ENCODE data around the gene DROSHA.

Gene DROSHA

GRCh38 chr5:31464081-31464480, 67.8 kb downstream of the DROSHA start:
- no peak for DNase-seq (ENCODE audit: low spot score)

GRCh38 chr5:31463351-31463750, 68.5 kb downstream of the DROSHA start:
- DNase-seq (ENCODE audit: low spot score) = no peak

GRCh38 chr5:31459594-31459993, 72.3 kb downstream of the DROSHA start:
- no peak for DNase-seq (ENCODE audit: low spot score)

- no peak for DNase-seq (ENCODE audit: low spot score)
Observed at GRCh38 chr5:31455172-31455571, 76.7 kb downstream of the DROSHA start.

- DNase-seq (ENCODE audit: low spot score) = no peak
Observed at GRCh38 chr5:31453522-31453921, 78.4 kb downstream of the DROSHA start.

GRCh38 chr5:31452314-31452713, 79.6 kb downstream of the DROSHA start:
- no peak for DNase-seq (ENCODE audit: low spot score)

GRCh38 chr5:31449962-31450361, 81.9 kb downstream of the DROSHA start:
- DNase-seq (ENCODE audit: low spot score) = no peak

GRCh38 chr5:31449174-31449573, 82.7 kb downstream of the DROSHA start:
- DNase-seq (ENCODE audit: low spot score) = no peak

GRCh38 chr5:31445041-31445600, 86.8 kb downstream of the DROSHA start:
- no peak for DNase-seq (ENCODE audit: low spot score)

- DNase-seq (ENCODE audit: low spot score) = no peak
Observed at GRCh38 chr5:31443572-31443971, 88.3 kb downstream of the DROSHA start.

GRCh38 chr5:31442058-31442745, 89.7 kb downstream of the DROSHA start:
- no peak for DNase-seq (ENCODE audit: low spot score)

GRCh38 chr5:31436851-31437250, 95.0 kb downstream of the DROSHA start:
- DNase-seq (ENCODE audit: low spot score) = no peak

GRCh38 chr5:31435730-31436129, 96.2 kb downstream of the DROSHA start:
- no peak for DNase-seq (ENCODE audit: low spot score)

- DNase-seq (ENCODE audit: low spot score) = no peak
Observed at GRCh38 chr5:31434898-31435297, 97.0 kb downstream of the DROSHA start.

- DNase-seq (ENCODE audit: low spot score) = no peak
Observed at GRCh38 chr5:31433229-31433628, 98.7 kb downstream of the DROSHA start.

- no peak for DNase-seq (ENCODE audit: low spot score)
Observed at GRCh38 chr5:31427724-31428309, 104.1 kb downstream of the DROSHA start.

- no peak for DNase-seq (ENCODE audit: low spot score)
Observed at GRCh38 chr5:31427013-31427723, 104.7 kb downstream of the DROSHA start.

GRCh38 chr5:31421806-31422586, 109.9 kb downstream of the DROSHA start:
- DNase-seq (ENCODE audit: low spot score) = no peak

GRCh38 chr5:31417512-31417911, 114.4 kb downstream of the DROSHA start:
- no peak for DNase-seq (ENCODE audit: low spot score)

- no peak for DNase-seq (ENCODE audit: low spot score)
Observed at GRCh38 chr5:31416547-31416946, 115.3 kb downstream of the DROSHA start.

GRCh38 chr5:31415960-31416359, 115.9 kb downstream of the DROSHA start:
- DNase-seq (ENCODE audit: low spot score) = no peak

Data from HuH-7 (cell line).